Upper lobe of left lung (tissue), 6 donors: Measurements from ENCODE around the gene MYOCD. TPM values are rescaled to one million over a fixed set of nuclear protein-coding genes. Genes with fewer than 3 reads are reported as not detected.

Experiments used
- ATAC-seq, 2 donors: fragments of 200-7000 bp; cut with Tn5 transposase; one replicate each; pipeline ENCODE4 v1.9.1; 2022; ENCODE audit warnings: mild to moderate bottlenecking in 2 of 2, moderate library complexity in 2 of 2; ENCODE audit not compliant: low FRiP score in 2 of 2
- DNase-seq, 2 donors: peaks; one replicate each; pipeline ENCODE4 v3.0.0-alpha.2; 2019 to 2020
- H3K27ac ChIP-seq, 4 donors: fragments of 200-600 bp; sonication (generic); one replicate each; pipeline ENCODE4 v1.5.1; 2016 to 2019
- H3K27me3 ChIP-seq, 4 donors: fragments of 200-600 bp; sonication (generic); one replicate each; pipeline ENCODE4 v1.5.1; 2017 to 2019
- H3K36me3 ChIP-seq, 4 donors: fragments of 200-600 bp; sonication (generic); one replicate each; pipeline ENCODE4 v1.5.1; 2016 to 2019
- H3K4me1 ChIP-seq, 4 donors: fragments of 200-600 bp; sonication (generic); one replicate each; pipeline ENCODE4 v1.5.1; 2018 to 2019
- H3K4me3 ChIP-seq, 4 donors: fragments of 200-600 bp; sonication (generic); one replicate each; pipeline ENCODE4 v1.5.1; 2017 to 2019; ENCODE audit warnings: mild to moderate bottlenecking in 2 of 4, moderate library complexity in 1 of 4
- H3K9me3 ChIP-seq, 4 donors: fragments of 200-600 bp; sonication (generic); one replicate each; pipeline ENCODE4 v1.5.1; 2018 to 2019
- EP300 ChIP-seq, 4 donors: sonication (generic); formaldehyde crosslinking; IDR thresholded peaks; one replicate each; pipeline ENCODE4 v1.5.1; 2017; ENCODE audit warnings: antibody characterized with exemption in 4 of 4, control low read depth in 2 of 4
- POLR2A ChIP-seq, 4 donors: fragments of 450-650 bp; IDR thresholded peaks; one replicate each; pipeline ENCODE4 v1.5.1; 2016 to 2017; ENCODE audit warnings: antibody characterized with exemption in 4 of 4, mild to moderate bottlenecking in 2 of 4
- POLR2AphosphoS5 ChIP-seq, 2 donors: sonication (generic); formaldehyde crosslinking; IDR thresholded peaks; one replicate each; pipeline ENCODE4 v1.5.1; 2017; ENCODE audit warnings: antibody characterized with exemption in 2 of 2
- WGBS, 2 donors: methylation state at CpG; one replicate each; pipeline ENCODE4 v1.1.5; 2017 to 2018; 5-methylcytosine and 5-hydroxymethylcytosine counted together
- total RNA-seq, 6 donors: library from RNA; depleted of rRNA in 4 of 6; stranded (reverse); fragments of >200 nt in 4 of 6; gene quantifications; one replicate each; pipeline versions ENCODE4 v1.1.0 to v1.2.1, GENCODE V29; 2016 to 2021
- TF ChIP-seq, protein P1 (sequence below), 6 experiments: fragments of 450-650 bp in 4 of 6; fragments of 200-600 bp in 2 of 6; sonication (generic) in 2 of 6; IDR thresholded peaks; one replicate each; pipeline ENCODE4 v1.5.1; 2016 to 2019; ENCODE audit warnings: antibody characterized with exemption in 6 of 6
- donor health status: DM: no; HTN: no; CAD: no; lungs with moderate emphysema.
- donor health status: DM: no; HTN: yes; CAD: no; lungs with severe emphysema.

Gene MYOCD
- total RNA-seq, 6 donors from 2014 or later, result 0.89 to 5.2 (median 1.6) TPM

DNA sequence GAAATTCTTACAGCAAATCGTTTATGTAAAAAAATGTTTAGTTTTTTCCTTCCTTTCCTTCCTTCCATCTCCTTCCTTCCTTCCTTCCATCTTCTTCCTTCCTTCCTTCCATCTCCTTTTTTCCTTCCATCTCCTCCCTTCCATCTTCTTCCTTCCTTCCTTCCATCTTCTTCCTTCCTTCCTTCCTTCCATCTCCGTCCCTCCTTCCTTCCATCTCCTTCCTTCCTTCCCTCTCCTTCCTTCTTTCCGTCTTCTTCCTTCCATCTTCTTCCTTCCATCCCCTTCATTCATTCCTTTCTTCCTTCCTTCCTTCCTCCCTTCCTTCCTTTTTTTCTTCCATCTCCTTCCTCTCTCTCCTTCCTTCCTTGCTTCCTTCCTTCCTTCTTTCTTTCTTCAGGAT is 22.7 kb downstream of the MYOCD start:
- H3K4me3 ChIP-seq, result no peak overlapping the region
- H3K27me3 ChIP-seq, result no peaks in the 10 kb centered on the region
- DNase-seq, result no peak
- ATAC-seq, result no peak
- H3K4me1 ChIP-seq, result no peaks in the 10 kb centered on the region
- H3K36me3 ChIP-seq, result no peaks in the 10 kb centered on the region
- H3K9me3 ChIP-seq, result no peaks in the 10 kb centered on the region
- TF ChIP-seq POLR2AphosphoS5 (IDR thresholded peaks at IDR 0.05), result no peak
- TF ChIP-seq EP300 (IDR thresholded peaks at IDR 0.05), result no peak
- TF ChIP-seq, protein P1, sequence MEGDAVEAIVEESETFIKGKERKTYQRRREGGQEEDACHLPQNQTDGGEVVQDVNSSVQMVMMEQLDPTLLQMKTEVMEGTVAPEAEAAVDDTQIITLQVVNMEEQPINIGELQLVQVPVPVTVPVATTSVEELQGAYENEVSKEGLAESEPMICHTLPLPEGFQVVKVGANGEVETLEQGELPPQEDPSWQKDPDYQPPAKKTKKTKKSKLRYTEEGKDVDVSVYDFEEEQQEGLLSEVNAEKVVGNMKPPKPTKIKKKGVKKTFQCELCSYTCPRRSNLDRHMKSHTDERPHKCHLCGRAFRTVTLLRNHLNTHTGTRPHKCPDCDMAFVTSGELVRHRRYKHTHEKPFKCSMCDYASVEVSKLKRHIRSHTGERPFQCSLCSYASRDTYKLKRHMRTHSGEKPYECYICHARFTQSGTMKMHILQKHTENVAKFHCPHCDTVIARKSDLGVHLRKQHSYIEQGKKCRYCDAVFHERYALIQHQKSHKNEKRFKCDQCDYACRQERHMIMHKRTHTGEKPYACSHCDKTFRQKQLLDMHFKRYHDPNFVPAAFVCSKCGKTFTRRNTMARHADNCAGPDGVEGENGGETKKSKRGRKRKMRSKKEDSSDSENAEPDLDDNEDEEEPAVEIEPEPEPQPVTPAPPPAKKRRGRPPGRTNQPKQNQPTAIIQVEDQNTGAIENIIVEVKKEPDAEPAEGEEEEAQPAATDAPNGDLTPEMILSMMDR (IDR thresholded peaks at IDR 0.05), result no peak
- no peak for TF ChIP-seq POLR2A (IDR thresholded peaks at IDR 0.05)
- H3K27ac ChIP-seq, result no peak overlapping the region
- WGBS, 2 donors, result 65 to 68% methylated on average over 3 of the region's 3 CpGs

- Histone ChIP-seq H3K4me3 (no peak overlapping the region), H3K9me3 (no peaks in the 10 kb centered on the region), H3K27me3 (no peaks in the 10 kb centered on the region), H3K4me1 (no peaks in the 10 kb centered on the region), H3K27ac (no peak overlapping the region), H3K36me3 (no peaks in the 10 kb centered on the region)
- DNase-seq (no peak), ATAC-seq (peak in 1 of 2 donors; percentile 84)
- TF ChIP-seq POLR2A (IDR thresholded peaks at IDR 0.05), result no peak
- TF ChIP-seq, protein P1 (IDR thresholded peaks at IDR 0.05), result no peak
- no peak for TF ChIP-seq EP300 (IDR thresholded peaks at IDR 0.05)
- peak in 1 of 2 donors; percentile 14 for TF ChIP-seq POLR2AphosphoS5 (IDR thresholded peaks at IDR 0.05)
- 61 to 66% methylated on average over 6 of the region's 6 CpGs for WGBS, 2 donors
Measured at GRCh38 chr17:12691173-12691572, 25.5 kb downstream of the MYOCD start.

DNA sequence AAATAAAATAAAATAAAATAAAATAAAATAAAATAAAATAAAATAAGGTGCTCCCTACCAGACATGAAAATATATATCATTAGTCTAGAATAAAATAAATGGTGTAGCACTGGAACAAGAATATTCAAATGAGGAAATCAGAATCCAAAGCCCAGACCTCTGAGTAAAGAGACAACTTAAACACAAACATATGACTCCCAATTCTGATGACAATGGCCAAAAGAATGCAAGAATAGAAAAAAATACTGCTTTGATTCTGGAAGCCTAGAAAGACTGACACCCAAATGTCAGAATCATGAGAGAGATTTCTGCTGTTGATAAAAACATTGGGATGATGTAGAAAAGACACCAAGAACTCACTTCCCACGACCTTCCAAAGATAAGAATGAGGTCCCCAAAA is 27.9 kb downstream of the MYOCD start:
- H3K27ac ChIP-seq, result no peak overlapping the region
- no peaks in the 10 kb centered on the region for H3K36me3 ChIP-seq
- no peaks in the 10 kb centered on the region for H3K27me3 ChIP-seq
- 38% methylated on average over 1 of the region's 1 CpG for WGBS, 2 donors
- H3K9me3 ChIP-seq, result no peaks in the 10 kb centered on the region
- TF ChIP-seq POLR2A (IDR thresholded peaks at IDR 0.05) (no peak), POLR2AphosphoS5 (IDR thresholded peaks at IDR 0.05) (no peak), EP300 (IDR thresholded peaks at IDR 0.05) (no peak)
- TF ChIP-seq, protein P1 (IDR thresholded peaks at IDR 0.05), result no peak
- no peak overlapping the region for H3K4me3 ChIP-seq
- no peaks in the 10 kb centered on the region for H3K4me1 ChIP-seq
- ATAC-seq (no peak), DNase-seq (no peak)

- DNase-seq (no peak), ATAC-seq (no peak)
- H3K4me3 ChIP-seq, result no peak overlapping the region
- no peaks in the 10 kb centered on the region for H3K36me3 ChIP-seq
- no peaks in the 10 kb centered on the region for H3K9me3 ChIP-seq
- no peaks in the 10 kb centered on the region for H3K27me3 ChIP-seq
- TF ChIP-seq EP300 (IDR thresholded peaks at IDR 0.05), result no peak
- TF ChIP-seq POLR2A (IDR thresholded peaks at IDR 0.05), result no peak
- 59 to 63% methylated on average over 4 of the region's 4 CpGs for WGBS, 2 donors
- H3K27ac ChIP-seq, result no peak overlapping the region
- H3K4me1 ChIP-seq, result no peaks in the 10 kb centered on the region
Measured at GRCh38 chr17:12706070-12706469, 40.4 kb downstream of the MYOCD start.

GRCh38 chr17:12709063-12709462 is 43.4 kb downstream of the MYOCD start:
- H3K4me3 ChIP-seq, result no peak overlapping the region
- DNase-seq (no peak), ATAC-seq (no peak)
- H3K27ac ChIP-seq, result no peak overlapping the region
- no peaks in the 10 kb centered on the region for H3K27me3 ChIP-seq
- H3K9me3 ChIP-seq, result no peaks in the 10 kb centered on the region
- TF ChIP-seq EP300 (IDR thresholded peaks at IDR 0.05), result no peak
- TF ChIP-seq, protein P1 (IDR thresholded peaks at IDR 0.05), result no peak
- TF ChIP-seq POLR2A (IDR thresholded peaks at IDR 0.05), result no peak
- no peak for TF ChIP-seq POLR2AphosphoS5 (IDR thresholded peaks at IDR 0.05)
- H3K36me3 ChIP-seq, result no peaks in the 10 kb centered on the region
- H3K4me1 ChIP-seq, result no peaks in the 10 kb centered on the region
